HG03469 (cell line): ENCODE results near the gene SMIM15.
A peak's percentile ranks its signal among the peaks of the same experiment; 100 is the strongest.
"Not testable (repeated sequence)": the region's sequence is repeated elsewhere in the genome, so short reads cannot be mapped to it uniquely, and the experiment has no call there.

Experiments
- ATAC-seq: cut with Tn5 transposase; IDR thresholded peaks from one replicate; pipeline ENCODE4 v1.9.1; 2021; ENCODE audit warnings: mild to moderate bottlenecking, moderate library complexity, moderate number of reproducible peaks; ENCODE audit not compliant: unreplicated experiment

SMIM15 gene, protein sequence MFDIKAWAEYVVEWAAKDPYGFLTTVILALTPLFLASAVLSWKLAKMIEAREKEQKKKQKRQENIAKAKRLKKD

DNA sequence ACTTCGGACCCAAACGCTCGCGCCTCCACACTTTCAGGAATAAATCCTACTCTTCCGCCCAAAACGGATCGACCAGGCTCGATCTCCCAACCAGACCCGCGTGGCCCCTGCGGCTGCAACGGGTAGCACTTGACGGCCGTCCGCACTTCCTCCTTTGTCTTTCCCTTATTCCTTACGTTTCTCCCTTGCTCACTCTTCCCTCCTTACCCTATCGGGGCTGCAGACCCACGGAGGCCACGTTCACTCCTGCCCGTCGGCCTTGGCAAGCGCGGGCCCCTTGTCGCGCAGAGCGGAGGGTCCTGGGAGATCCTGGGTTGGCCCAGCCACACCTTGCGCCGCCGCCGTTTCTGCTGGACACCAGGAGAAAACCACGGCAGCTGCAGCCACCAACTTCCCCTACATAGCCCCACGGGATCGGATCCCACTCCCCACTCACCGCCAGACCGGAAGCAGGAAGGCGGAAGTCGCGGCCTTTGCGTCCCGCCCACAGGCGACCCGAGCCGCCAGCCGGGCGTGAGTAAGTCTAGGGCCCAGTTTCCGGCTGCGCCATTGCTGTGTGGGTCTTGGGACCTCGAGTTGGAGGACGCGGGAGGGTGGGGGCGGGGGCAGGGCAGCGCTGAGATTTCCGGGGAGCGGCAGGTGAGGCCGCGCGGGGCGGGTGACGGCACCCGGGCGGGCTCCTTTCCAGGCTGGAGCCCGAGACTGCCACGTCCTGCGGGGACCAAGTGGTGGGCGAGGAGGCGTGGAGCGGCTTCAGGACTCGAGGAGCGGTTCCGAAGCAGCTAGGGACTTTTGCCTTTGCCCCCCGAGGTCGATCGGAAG is at the start of gene SMIM15:
Gene SMIM15 (minus strand): TSS at position 459 of the 822 bp plus-strand sequence. CDS start 2,297 bp downstream, outside the sequence.
- peak; percentile 90 for ATAC-seq

DNA sequence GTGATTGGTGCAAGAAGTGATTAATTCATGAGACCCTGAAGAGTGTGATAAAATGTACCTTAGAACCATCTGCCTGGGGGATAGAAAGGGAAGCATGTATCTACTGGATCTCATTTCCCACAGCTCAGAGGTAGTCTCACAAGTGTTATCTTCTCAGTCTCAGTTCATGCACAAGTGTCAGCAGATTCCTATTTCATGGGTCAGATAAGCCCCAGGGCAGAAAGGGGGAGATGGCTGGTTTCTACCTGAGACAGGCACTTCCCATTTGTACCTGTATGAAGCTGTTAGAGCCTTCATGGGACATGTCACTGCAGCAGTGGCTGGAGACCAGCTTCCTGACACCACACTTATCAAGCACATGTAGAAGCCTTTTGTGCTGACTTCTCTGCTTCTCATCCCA is 45.6 kb upstream of the SMIM15 start:
- ATAC-seq, result no peak

DNA sequence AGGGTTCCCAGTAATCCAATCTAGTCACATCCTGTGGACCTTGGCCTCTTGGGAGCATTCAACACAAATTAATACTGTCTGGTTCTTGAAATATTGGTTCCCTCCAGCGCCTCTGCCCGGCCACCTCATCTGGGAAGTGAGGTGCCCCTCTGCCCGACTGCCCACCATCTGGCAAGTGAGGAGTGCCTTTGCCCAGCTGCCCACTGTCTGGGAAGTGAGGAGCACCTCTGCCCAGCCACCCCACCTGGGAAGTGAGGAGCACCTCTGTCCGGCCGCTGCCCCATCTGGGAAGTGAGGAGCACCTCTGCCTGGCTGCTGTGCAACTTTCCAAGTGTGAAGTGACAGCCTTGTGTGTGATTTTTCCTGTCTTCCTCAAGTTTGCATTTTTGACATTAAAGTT is 42.7 kb upstream of the SMIM15 start:
- no peak for ATAC-seq

DNA sequence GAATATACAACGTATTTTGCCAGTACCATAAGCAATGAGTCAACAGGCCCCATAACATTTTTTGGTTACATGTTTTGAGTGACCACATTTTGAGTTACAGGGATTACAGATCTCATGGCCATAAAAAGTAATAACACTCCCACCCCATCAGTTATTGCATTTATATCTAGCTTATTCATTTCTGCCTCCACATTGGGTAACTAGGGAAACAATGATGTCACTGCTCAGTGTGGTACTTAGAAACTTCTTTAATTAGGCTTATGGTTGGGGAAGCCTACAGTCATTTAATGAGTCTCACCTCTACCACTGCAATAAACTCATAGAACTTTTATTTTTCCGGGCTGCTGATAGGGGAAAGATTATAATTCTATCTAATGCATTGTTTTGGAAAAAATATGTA is 39.9 kb upstream of the SMIM15 start:
- peak; percentile 59 for ATAC-seq

DNA sequence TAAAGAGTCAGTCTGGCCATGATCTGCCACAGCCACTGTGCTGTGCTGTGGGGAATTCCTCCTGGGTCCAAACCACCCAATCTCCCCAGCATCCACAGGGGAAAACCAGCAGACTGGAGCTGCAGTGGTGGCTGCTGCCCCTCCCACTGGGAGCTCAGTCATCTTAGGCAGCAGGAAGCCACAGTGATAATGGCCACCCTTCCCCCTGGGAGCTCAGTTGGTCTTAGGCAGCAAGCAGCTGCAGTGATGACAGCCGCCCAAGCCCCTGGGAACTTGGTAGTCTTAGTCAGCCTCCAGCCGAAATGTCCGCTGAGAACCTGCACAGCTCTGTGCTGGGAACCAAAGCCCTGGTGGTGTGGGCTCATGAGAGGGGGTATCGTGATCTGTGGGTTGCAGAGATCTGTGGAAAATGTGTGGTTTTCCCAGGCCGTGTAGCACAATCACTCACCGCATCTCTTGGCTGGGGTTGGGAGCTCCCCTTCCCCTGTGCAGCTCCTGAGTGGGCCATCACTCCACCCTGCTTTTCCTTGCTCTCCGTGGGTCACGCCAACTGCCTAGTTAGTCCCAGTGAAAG is 38.4 kb upstream of the SMIM15 start:
- peak; percentile 51 for ATAC-seq

DNA sequence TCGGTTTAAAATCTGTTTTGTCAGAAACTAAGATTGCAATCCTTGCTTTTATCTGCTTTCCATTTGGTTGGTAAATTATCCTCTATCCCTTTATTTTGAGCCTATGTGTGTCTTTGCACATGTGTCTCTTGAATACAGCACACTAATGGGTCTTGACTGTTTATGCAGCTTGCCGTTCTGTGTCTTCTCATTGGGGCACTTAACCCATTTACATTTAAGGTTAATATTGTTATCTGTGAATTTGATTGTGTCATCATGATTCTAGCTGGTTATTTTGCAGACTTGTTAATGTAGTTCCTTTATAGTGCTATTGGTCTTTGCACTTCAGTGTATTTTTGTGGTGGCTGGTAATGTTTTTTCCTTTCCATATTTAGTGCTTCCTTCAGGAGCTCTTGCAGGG is 36.3 kb upstream of the SMIM15 start:
- no peak for ATAC-seq

DNA sequence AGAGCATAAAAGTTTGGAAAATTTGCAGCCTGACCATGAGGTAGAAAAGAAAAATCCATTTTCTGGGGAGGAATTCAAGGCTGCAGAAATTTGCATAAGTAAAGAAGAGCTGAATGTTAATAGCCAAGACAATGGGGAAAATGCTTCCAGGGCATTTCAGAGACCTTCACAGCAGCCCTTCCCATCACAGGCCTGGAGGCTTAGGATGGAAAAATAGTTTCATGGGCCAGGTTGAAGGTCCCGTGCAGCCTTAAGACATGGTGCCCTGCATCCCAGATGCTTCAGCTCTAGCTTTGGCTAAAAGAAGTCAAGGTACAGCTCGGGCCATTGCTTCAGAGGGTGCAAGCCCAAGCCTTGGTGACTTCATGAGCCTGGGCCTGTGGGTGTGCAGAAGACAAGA is 25.6 kb upstream of the SMIM15 start:
- not testable (repeated sequence) for ATAC-seq

DNA sequence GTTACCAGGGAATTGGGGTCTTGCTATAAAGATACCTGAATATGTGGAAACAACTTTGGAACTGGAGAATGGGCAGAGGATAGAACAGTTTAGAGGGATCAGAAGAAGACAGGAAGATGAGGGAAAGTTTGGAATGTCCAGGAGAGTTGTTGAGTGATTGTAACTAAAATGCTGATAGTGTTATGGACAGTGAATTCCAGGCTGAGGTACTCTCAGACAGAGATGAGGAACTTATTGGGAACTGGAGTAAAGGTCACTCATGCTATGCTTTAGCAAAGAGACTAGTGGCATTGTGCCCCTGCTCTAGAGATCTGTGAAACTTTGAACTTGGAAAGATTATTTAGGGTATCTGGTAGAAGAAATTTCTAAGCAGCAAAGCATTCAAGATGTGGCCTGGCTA is 25.1 kb upstream of the SMIM15 start:
- not testable (repeated sequence) for ATAC-seq

DNA sequence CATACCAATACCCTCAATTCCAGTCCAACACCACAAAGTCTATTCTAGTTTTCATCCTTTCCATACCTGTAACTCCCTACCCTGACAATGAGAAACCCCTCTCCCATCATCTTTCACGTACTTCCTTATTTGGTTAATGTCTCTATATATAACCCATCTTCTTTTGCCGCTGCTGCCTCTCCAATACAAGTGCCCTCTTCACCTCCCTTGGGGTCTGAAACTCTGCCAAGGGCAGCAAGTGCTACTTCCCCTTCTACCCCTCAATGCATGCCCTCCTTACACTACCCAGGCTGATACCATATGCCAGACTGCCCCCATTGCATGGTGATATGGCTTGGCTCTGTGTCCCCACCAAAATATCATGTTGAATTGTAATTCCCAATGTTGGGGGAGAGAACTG is 24.4 kb upstream of the SMIM15 start:
- ATAC-seq, result no peak

DNA sequence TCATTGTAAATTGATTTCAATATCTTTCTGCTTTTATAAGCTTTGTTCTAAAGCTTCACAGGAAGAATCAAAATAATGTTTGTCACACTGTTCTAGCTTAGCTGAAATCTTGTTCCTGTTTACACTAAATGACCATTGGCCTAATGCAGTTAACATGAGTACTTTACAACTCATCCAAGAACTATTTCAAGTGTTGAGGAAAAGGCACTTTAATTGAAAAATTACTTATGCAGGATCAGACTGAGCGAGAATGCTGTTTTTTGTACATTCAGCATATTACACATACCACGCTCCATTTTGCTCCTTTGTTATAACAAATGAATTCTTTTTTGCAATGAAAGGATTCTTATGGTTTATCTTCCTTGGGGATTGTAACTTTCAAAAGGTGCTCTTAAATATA is 22.4 kb upstream of the SMIM15 start:
- ATAC-seq, result no peak

DNA sequence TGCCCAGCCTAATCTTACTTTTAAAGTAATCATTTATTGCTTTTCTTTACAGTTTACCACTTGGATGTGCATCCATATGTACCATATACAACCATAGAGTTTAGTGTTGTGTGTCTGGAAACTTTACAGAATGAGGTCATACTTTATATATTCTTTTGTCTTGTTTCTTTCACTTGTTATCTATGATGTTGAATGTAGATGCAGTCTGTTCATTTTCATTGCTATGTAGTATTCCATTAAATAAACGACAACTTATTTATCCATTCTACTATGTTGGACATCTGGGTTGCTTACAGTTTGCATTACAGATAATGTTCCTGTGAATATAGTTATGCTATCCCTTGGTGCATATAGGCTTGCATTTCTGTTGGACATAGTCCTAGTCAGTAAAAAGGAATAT is 21.3 kb upstream of the SMIM15 start:
- no peak for ATAC-seq

DNA sequence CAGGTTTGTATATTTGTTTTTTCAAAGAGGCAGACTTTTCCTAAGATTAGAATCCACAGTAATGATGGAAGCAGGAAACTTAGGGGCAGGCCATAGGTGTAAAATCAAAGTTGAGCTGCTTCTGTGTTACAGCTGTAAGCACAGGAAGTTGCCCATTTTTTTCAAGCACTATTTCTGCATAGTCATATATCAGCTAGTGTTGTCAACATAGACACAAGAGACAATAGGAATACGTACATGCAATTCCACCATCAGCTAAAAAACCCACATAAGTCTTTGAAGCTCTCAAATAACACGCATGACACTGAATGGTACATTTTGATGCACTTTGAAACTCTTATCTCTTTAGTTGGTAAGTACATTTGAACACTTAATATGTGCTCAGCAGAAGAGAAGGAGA is 20.2 kb upstream of the SMIM15 start:
- ATAC-seq, result no peak

DNA sequence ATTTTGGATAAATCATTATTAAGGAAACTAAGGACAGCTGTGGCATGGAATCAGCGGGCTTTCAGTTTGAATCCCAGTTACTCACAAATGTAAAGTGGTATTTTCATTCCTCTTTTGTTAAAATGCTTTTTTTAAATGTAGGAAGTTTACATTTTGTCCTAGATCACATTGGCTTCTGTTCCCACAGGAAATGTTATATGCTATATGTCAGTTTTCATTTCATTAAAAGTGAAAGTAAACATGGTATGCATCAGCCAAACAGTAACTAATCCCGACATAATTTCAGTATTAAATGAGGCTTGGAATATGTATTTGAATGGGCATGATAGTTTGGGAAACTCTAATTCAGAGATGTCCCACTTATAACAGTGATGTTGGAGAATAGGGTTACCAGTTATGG is 18.6 kb upstream of the SMIM15 start:
- ATAC-seq, result no peak

DNA sequence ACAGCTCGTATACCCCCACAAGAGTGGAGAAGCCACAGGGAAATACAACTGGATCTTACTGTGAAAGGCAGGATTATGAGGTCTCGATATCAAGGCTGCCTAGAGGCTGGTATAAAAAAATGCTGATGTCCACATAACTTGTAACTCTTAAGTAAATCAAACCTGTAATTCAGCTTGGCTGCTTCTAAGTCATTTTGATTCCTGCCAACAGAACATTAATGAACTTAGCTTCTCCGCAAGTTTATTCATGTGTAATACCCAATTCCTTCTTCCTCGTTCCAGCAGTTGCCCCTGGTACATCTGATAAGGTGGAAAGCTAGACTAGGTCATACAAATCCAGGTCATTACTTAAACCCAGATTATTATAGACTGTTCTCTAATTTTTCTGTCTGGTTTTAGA is 16.4 kb upstream of the SMIM15 start:
- no peak for ATAC-seq

DNA sequence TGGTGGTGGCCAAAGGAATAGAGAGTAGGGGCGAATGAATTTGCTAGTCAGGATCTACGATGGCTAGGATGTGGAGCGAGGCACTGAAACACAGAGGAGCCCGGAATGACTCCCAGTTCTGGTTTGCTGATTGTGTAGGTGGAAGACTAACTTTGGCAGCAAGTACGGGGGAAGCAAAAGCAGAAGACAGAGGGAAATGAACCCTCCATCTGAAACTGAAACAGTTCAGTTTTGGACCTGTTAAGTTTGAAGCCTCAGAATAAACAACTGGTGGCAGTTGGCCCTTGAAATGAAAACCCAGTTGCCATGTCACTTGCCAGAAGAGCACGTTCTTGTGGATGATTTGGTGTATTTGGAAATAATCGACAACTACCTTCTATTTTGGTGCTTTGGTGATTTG is 15.4 kb upstream of the SMIM15 start:
- peak; percentile 80 for ATAC-seq

DNA sequence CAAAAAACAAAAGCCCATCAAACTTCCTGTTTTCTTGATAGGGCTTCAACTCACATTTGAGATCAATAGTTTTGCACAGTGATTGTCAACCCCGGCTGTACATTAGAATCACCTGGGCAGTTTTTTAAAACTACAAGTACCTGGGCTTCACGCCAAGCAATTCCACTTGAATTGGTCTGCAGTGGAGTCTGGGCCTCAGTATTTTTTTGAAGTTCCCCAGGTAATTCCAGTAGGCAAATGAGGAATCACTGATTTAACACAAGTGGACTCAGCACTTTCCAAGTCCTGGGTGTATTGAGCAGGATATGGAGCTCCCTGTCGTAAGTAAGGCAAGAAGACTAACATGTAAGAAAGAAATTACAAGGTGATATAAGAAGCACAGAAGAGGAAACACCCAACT is 14.8 kb upstream of the SMIM15 start:
- no peak for ATAC-seq

DNA sequence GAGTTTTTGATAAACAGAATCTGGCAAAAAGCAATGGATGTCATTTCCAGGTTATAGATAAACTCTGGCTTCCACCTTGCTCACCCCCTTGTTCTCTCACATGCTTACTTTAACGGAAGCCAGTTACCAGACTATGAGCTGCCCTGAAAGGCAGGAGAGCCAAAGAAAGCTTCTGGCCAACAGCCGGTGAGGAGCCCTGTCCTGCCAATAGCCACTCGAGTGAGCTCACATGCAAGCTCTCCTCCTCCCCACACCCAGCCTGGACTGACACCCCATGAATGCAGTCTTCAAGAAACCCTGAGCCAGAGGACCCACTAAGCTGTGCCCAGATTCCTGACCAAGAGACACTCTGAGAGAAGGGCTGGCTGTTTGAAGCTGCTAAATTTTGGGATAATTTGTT is 14.4 kb upstream of the SMIM15 start:
- ATAC-seq, result no peak

DNA sequence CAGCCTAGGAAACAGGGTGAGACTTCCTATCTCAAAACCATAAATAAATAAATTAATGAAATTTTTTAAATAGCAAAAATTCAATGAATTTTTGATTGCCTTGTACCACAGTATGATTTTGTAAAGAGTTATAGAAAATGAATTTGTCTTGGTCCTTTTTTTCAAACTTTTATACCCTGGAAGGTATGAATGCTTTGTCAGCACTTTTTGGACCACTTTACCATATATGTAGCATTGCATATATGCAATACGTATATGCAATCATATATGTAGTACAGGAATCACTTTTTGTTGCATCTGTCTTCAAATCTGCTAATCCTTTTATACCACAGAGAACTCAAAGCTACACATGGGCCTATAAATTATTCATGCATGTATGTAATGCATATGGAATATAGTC is 9.2 kb upstream of the SMIM15 start:
- no peak for ATAC-seq

DNA sequence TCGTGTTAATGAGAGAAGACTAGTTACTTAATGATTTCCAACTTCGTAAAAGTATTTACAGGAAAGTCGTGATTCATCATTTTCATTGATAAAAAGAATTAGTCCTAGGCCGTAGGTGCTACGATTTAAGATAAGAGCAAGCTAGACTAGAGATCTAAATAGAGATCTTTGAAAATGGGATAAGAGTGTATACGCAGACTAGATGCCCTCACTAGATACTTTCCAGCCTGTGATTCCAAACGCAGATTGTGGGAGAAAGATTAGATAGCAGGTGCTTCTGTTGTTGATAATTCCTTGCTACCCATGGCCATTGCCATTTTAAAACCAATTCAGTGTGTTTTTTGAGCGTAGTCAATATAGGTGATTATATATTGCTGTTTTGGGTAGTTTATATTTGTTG is 6.7 kb upstream of the SMIM15 start:
- ATAC-seq, result no peak

DNA sequence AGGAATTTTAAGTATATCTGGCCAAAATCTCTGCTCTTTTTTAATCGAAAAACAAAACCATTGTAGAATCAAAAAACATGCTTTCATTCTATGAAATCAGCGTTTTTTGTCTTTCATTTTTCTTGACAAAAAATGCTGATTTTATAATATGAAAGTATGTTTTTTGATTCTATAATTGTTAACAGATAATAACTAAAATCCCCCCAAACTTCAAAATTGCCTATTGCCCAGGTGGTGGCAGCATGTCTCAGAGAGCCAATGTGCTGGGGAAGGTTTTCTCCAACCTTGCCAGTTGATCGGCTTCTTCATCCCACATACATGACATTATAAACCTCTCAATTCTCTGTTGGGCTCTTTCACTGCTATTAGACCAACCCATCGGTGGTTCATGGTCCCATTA is 5.1 kb upstream of the SMIM15 start:
- ATAC-seq, result no peak

DNA sequence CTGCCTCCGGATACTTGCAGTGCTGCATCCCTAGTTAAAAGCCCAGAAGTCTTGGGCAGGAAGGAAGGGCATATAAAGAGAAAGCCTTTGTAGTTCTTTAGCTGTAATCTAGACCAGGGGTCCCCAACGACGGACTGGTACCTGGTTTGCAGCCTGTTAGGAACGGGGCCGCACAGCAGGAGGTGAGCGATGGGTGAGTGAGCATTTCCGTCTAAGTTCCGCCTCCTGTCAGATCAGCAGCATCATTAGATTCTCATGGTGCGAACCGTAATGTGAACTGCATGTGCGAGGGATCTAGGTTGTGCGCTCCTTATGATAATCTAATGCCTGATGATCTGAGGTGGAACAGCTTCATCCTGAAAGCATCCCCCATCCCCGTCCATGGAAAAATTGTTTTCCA is 1.6 kb upstream of the SMIM15 start:
- no peak for ATAC-seq

DNA sequence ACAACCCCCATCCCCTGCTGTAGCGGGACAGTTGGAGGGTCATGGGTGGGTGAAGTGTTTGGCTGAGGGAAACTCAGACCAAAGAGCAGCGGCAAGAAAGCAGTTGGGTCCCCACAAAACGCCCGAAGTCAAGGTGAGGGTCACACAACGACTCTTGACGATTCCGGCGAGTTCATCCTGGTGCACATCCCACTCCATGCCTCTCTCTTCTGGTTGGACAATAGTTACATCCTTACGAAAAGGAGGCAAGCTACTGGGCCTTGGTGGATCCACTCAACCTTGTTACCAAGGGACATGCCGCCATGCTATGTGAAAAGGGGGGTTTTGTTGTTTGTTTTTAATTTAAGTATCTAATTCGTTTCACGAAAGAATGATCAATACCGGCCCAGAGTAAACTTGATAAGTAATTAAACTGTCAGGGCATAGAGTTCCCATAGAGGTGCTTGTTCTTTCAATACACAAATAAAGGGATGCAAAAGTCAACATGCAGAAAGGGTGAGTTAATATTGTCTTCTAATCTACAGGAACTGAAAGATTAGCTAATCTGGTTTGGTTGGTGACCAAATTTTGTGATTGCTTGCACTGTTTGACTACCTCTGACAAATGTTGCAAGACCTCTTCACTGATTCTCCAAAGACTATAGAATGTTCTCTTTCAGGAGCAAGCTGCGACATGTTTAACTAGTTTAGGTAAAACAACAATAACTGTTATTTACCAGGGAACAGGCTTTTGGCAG is 732 bp upstream of the SMIM15 start:
- no peak for ATAC-seq
